Osteocyte (in vitro differentiated cells): Measurements from ENCODE around the gene ME1. TPM values are rescaled to one million over a fixed set of nuclear protein-coding genes. Genes with fewer than 3 reads are reported as not detected.
"Not testable (repeated sequence)": the region's sequence is repeated elsewhere in the genome, so short reads cannot be mapped to it uniquely, and the experiment has no call there.

ENCODE experiments used
- DNase-seq: peaks from one replicate; pipeline ENCODE4 v3.0.0; 2021; ENCODE audit warnings: mixed read lengths; ENCODE audit not compliant: unreplicated experiment; ENCODE audit errors: extremely low spot score
- H3K27ac Mint-ChIP-seq: one replicate; pipeline ENCODE4 v1.8.0; 2021; ENCODE audit warnings: mild to moderate bottlenecking, mixed read lengths; ENCODE audit not compliant: unreplicated experiment
- H3K27me3 Mint-ChIP-seq: one replicate; pipeline ENCODE4 v1.8.0; 2021; ENCODE audit warnings: mixed read lengths; ENCODE audit not compliant: unreplicated experiment
- H3K36me3 Mint-ChIP-seq: one replicate; pipeline ENCODE4 v1.8.0; 2021; ENCODE audit warnings: mixed read lengths; ENCODE audit not compliant: unreplicated experiment
- H3K4me1 Mint-ChIP-seq: one replicate; pipeline ENCODE4 v1.8.0; 2021; ENCODE audit warnings: mixed read lengths; ENCODE audit not compliant: unreplicated experiment
- H3K4me3 Mint-ChIP-seq: one replicate; pipeline ENCODE4 v1.8.0; 2021; ENCODE audit warnings: mild to moderate bottlenecking, moderate library complexity, mixed read lengths; ENCODE audit not compliant: unreplicated experiment
- H3K9me3 Mint-ChIP-seq: one replicate; pipeline ENCODE4 v1.8.0; 2021; ENCODE audit warnings: mixed read lengths; ENCODE audit not compliant: unreplicated experiment
- total RNA-seq: library from RNA; stranded (reverse); gene quantifications from 2 replicates; pipeline ENCODE4 v1.2.1, GENCODE V29; 2021
- TF ChIP-seq, protein P1 (sequence below): fragments of 200-600 bp; sonication (generic); IDR thresholded peaks from 2 replicates; pipeline ENCODE4 v1.5.0; 2021; ENCODE audit warnings: antibody characterized with exemption, mild to moderate bottlenecking, moderate library complexity

Gene ME1
- total RNA-seq, 1 donor from 2014 or later, result 28.0 TPM

DNA sequence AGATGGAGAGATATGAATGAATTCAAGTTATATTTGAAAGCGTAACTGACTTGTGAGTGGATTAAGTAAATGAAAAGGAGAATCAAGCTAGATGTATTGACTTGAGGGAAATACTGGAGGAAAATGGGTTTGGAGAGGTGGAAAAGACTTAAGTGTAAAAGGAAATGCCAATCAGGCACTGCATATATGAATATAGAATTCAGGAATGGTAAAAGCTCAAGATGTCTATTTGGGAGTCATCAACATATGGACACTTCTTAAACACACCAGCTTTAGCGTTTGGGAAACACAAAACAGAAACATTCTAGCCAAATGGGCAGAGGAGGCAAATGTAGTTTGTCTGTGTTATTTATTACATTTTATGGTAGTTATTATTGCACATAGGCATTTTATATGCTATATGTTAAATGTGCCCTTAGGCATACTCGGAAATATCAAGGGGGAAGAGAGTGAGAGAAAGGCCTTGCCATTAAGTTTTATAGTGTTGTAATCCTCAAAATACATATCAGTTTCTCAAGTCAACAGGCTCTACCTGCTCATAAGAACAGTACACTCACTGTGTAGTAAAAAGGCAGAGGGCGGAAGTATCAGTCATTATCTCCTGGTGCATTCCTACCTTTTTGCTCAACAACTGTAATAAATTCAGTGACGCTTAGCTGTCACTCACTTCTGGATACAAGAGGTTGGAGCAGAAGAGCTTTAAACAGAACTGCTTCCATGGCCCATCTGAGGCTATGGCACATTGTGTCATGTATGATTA, 33.7 kb upstream of the ME1 start:
- no peak overlapping the region for H3K4me3 Mint-ChIP-seq
- H3K27me3 Mint-ChIP-seq, result peaks cover 5% of the 10 kb centered on the region
- H3K4me1 Mint-ChIP-seq, result no peaks in the 10 kb centered on the region
- DNase-seq, result no peak
- peaks cover 4% of the 10 kb centered on the region for H3K9me3 Mint-ChIP-seq
- H3K27ac Mint-ChIP-seq, result no peak overlapping the region
- H3K36me3 Mint-ChIP-seq, result no peaks in the 10 kb centered on the region
- TF ChIP-seq, protein P1, sequence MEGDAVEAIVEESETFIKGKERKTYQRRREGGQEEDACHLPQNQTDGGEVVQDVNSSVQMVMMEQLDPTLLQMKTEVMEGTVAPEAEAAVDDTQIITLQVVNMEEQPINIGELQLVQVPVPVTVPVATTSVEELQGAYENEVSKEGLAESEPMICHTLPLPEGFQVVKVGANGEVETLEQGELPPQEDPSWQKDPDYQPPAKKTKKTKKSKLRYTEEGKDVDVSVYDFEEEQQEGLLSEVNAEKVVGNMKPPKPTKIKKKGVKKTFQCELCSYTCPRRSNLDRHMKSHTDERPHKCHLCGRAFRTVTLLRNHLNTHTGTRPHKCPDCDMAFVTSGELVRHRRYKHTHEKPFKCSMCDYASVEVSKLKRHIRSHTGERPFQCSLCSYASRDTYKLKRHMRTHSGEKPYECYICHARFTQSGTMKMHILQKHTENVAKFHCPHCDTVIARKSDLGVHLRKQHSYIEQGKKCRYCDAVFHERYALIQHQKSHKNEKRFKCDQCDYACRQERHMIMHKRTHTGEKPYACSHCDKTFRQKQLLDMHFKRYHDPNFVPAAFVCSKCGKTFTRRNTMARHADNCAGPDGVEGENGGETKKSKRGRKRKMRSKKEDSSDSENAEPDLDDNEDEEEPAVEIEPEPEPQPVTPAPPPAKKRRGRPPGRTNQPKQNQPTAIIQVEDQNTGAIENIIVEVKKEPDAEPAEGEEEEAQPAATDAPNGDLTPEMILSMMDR, result no peak

DNA sequence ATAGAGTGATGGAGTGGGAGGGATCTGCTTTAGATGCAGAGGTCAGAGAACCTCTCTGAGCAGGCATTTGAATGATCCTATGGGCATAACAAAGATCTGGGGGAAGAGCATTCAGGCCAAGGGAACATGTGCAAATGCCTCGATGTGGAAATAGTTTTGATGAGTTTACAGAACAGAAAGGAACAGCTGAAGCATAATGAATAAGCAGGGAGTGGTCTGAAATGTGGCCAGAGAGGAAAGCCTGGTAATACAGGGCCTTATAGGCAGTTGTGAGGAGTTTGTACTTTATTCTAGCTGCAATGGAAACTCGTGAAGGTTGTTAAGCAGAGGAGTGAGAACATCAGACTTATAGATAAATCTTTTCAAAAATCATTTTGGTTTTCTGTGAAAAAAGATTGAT, 33.0 kb upstream of the ME1 start:
- no peak overlapping the region for H3K4me3 Mint-ChIP-seq
- H3K4me1 Mint-ChIP-seq, result no peaks in the 10 kb centered on the region
- H3K27me3 Mint-ChIP-seq, result peaks cover 4% of the 10 kb centered on the region
- peaks cover 4% of the 10 kb centered on the region for H3K9me3 Mint-ChIP-seq
- no peak for DNase-seq
- H3K27ac Mint-ChIP-seq, result peak overlapping the region; percentile 0
- H3K36me3 Mint-ChIP-seq, result no peaks in the 10 kb centered on the region
- TF ChIP-seq, protein P1, result no peak

GRCh38 chr6:83462524-83462923, 31.7 kb upstream of the ME1 start:
- Mint-ChIP-seq H3K27me3 (no peaks in the 10 kb centered on the region), H3K4me3 (no peak overlapping the region), H3K4me1 (no peaks in the 10 kb centered on the region), H3K9me3 (peaks cover 4% of the 10 kb centered on the region), H3K36me3 (no peaks in the 10 kb centered on the region), H3K27ac (no peak overlapping the region)
- no peak for DNase-seq
- TF ChIP-seq, protein P1, result no peak

- Mint-ChIP-seq H3K36me3 (no peaks in the 10 kb centered on the region), H3K27me3 (no peaks in the 10 kb centered on the region), H3K27ac (no peak overlapping the region), H3K4me1 (no peaks in the 10 kb centered on the region), H3K4me3 (no peak overlapping the region), H3K9me3 (peaks cover 4% of the 10 kb centered on the region)
- DNase-seq, result no peak
- TF ChIP-seq, protein P1, result no peak
Measured at GRCh38 chr6:83461438-83461837, 30.6 kb upstream of the ME1 start.

DNA sequence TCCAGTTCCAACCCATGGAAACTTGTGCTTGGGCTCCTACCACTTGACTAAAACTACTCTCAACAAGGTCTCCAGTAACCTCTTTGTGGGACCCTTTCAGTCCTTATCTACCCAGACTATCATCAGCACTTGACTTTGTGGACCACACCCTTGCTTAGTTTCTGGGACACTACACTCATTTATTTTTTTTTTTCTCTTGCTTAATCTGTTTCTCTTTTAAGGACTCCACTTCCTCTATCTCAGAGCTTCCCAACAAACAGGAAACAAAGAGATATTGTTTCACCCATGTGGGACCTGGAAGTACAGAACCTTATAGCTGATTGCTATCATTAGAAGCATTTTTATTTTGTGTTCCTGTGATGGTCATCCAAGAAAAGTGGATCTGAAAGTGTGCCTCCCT, 28.8 kb upstream of the ME1 start:
- Mint-ChIP-seq H3K9me3 (peaks cover 4% of the 10 kb centered on the region), H3K27me3 (no peaks in the 10 kb centered on the region), H3K4me1 (no peaks in the 10 kb centered on the region), H3K4me3 (no peak overlapping the region), H3K27ac (no peak overlapping the region), H3K36me3 (no peaks in the 10 kb centered on the region)
- TF ChIP-seq, protein P1, result no peak
- DNase-seq, result no peak

DNA sequence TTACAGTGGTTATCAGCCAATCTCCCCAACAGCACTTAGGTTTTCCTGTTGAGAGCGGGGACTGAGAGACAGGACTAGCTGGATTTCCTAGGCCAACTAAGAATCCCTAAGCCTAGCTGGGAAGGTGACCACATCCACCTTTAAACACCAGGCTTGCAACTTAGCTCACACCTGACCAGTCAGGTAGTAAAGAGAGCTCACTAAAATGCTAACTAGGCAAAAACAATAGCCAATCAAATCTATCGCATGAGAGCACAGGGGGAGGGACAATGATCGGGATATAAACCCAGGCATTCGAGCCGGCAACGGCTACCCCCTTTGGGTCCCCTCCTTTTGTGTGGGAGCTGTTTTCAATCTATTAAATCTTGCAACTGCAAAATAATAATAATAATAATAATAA, 19.2 kb upstream of the ME1 start:
- H3K4me1 Mint-ChIP-seq, result peaks cover 24% of the 10 kb centered on the region
- not testable (repeated sequence) for H3K4me3 Mint-ChIP-seq, H3K9me3 Mint-ChIP-seq, DNase-seq, H3K36me3 Mint-ChIP-seq, H3K27ac Mint-ChIP-seq, H3K27me3 Mint-ChIP-seq

- not testable (repeated sequence) for H3K4me3 Mint-ChIP-seq, H3K9me3 Mint-ChIP-seq, H3K27me3 Mint-ChIP-seq, DNase-seq, H3K36me3 Mint-ChIP-seq, H3K4me1 Mint-ChIP-seq, H3K27ac Mint-ChIP-seq
Measured at GRCh38 chr6:83444086-83444699, 13.3 kb upstream of the ME1 start.
